GM06990 (cell line): ENCODE results near the gene CRB3.

ENCODE experiments used
- DNase-seq: peaks from one replicate; pipeline ENCODE4 v3.0.0-alpha.2; 2011; ENCODE audit not compliant: insufficient read length; ENCODE audit errors: extremely low read depth
- H3K27me3 ChIP-seq: replicated peaks from 2 replicates; pipeline ENCODE4 v1.6.0; 2011; ENCODE audit warnings: low read length; ENCODE audit not compliant: control insufficient read depth, insufficient read depth
- H3K36me3 ChIP-seq: 2 replicates; pipeline ENCODE4 v1.5.1; 2011; ENCODE audit warnings: low read length; ENCODE audit not compliant: control insufficient read depth, insufficient read depth
- H3K4me3 ChIP-seq: replicated peaks from 2 replicates; pipeline ENCODE4 v1.5.1; 2011; ENCODE audit warnings: low read depth, mild to moderate bottlenecking, control low read depth, low read length
- CTCF ChIP-seq: IDR thresholded peaks from 2 replicates; pipeline ENCODE4 v1.5.1; 2011; ENCODE audit warnings: low read length, control low read depth, mild to moderate bottlenecking, inconsistent platforms; ENCODE audit not compliant: insufficient read depth, poor library complexity, severe bottlenecking

The CRB3 gene

GRCh38 chr19:6489278-6490061 is 25.4 kb downstream of the CRB3 start:
- DNase-seq = peak; percentile 73
- Histone ChIP-seq H3K4me3 (peak overlapping the region; percentile 71), H3K27me3 (no peaks in the 10 kb centered on the region)

GRCh38 chr19:6490134-6490533 is 26.1 kb downstream of the CRB3 start:
- no peak for TF ChIP-seq CTCF
- Histone ChIP-seq H3K36me3 (no peaks in the 10 kb centered on the region), H3K4me3 (peak overlapping the region; percentile 71), H3K27me3 (no peaks in the 10 kb centered on the region)
- no peak for DNase-seq

More at GRCh38 chr19:6489278-6490061, 25.4 kb downstream of the CRB3 start:
- no peaks in the 10 kb centered on the region for H3K36me3 ChIP-seq
- TF ChIP-seq CTCF = no peak

GRCh38 chr19:6491802-6492592 is 27.9 kb downstream of the CRB3 start:
- H3K27me3 ChIP-seq = no peaks in the 10 kb centered on the region
- no peak for DNase-seq
- no peaks in the 10 kb centered on the region for H3K36me3 ChIP-seq
- TF ChIP-seq CTCF = no peak
- H3K4me3 ChIP-seq = no peak overlapping the region

- H3K4me3 ChIP-seq = no peak overlapping the region
- H3K36me3 ChIP-seq = no peaks in the 10 kb centered on the region
- H3K27me3 ChIP-seq = no peaks in the 10 kb centered on the region
- no peak for DNase-seq
- no peak for TF ChIP-seq CTCF
Measured at GRCh38 chr19:6494438-6495036, 30.5 kb downstream of the CRB3 start.

GRCh38 chr19:6495947-6496346 is 31.9 kb downstream of the CRB3 start:
- Histone ChIP-seq H3K4me3 (no peak overlapping the region), H3K27me3 (no peaks in the 10 kb centered on the region), H3K36me3 (no peaks in the 10 kb centered on the region)
- DNase-seq = no peak
- no peak for TF ChIP-seq CTCF
